Measurements from ENCODE around the gene DNAJB2. TPM values are rescaled to one million over a fixed set of nuclear protein-coding genes. Genes with fewer than 3 reads are reported as not detected.

The DNAJB2 gene
- polyA plus RNA-seq, 4 donors: 73.3 to 89.5 (median 76.2) TPM

Other genes starting within 250 kb of the DNAJB2 start
- gene CFAP65, start 237.8 kb upstream of the DNAJB2 start, polyA plus RNA-seq (ENCODE audit: insufficient read length in 4 of 4): under 1 TPM; 0.19 to 0.41 (median 0.25) TPM
- gene IHH, start 218.4 kb upstream of the DNAJB2 start, polyA plus RNA-seq (ENCODE audit: insufficient read length in 4 of 4): 1 to 10 TPM; 1.5 to 2.5 (median 1.8) TPM
- 10 to 100 TPM; 18.8 to 21.3 (median 20.1) TPM for gene NHEJ1, start 118.6 kb upstream of the DNAJB2 start, polyA plus RNA-seq (ENCODE audit: insufficient read length in 4 of 4)
- 10 to 100 TPM; 14.8 to 23.3 (median 18.8) TPM for gene SLC23A3, start 109.3 kb upstream of the DNAJB2 start, polyA plus RNA-seq (ENCODE audit: insufficient read length in 4 of 4)
- 10 to 100 TPM; 66.2 to 75.3 (median 70.5) TPM for gene CNPPD1, start 102.4 kb upstream of the DNAJB2 start, polyA plus RNA-seq (ENCODE audit: insufficient read length in 4 of 4)
- gene RETREG2, start 101.1 kb upstream of the DNAJB2 start, polyA plus RNA-seq (ENCODE audit: insufficient read length in 4 of 4): 100 to 1,000 TPM; 110 to 129 (median 121) TPM
- 10 to 100 TPM; 40.5 to 46.5 (median 43.2) TPM for gene ZFAND2B, start 72.6 kb upstream of the DNAJB2 start, polyA plus RNA-seq (ENCODE audit: insufficient read length in 4 of 4)
- gene ABCB6, start 60.4 kb upstream of the DNAJB2 start, polyA plus RNA-seq (ENCODE audit: insufficient read length in 4 of 4): 10 to 100 TPM; 32.4 to 40.3 (median 36.8) TPM
- 10 to 100 TPM; 43.5 to 49.3 (median 45.6) TPM for gene ATG9A, start 49.7 kb upstream of the DNAJB2 start, polyA plus RNA-seq (ENCODE audit: insufficient read length in 4 of 4)
- 10 to 100 TPM; 40.5 to 59.2 (median 50.4) TPM for gene ANKZF1, start 49.6 kb upstream of the DNAJB2 start, polyA plus RNA-seq (ENCODE audit: insufficient read length in 4 of 4)
- 10 to 100 TPM; 21.3 to 28.2 (median 24.2) TPM for gene GLB1L, start 33.9 kb upstream of the DNAJB2 start, polyA plus RNA-seq (ENCODE audit: insufficient read length in 4 of 4)
- gene STK16, start 33.9 kb upstream of the DNAJB2 start, polyA plus RNA-seq (ENCODE audit: insufficient read length in 4 of 4): 10 to 100 TPM; 36.3 to 41.8 (median 37.8) TPM
- gene TUBA4B, start 26.1 kb upstream of the DNAJB2 start, polyA plus RNA-seq (ENCODE audit: insufficient read length in 4 of 4): under 1 TPM; 0.87 to 0.97 (median 0.92) TPM
- gene TUBA4A, start 25.4 kb upstream of the DNAJB2 start, polyA plus RNA-seq (ENCODE audit: insufficient read length in 4 of 4): 10 to 100 TPM; 34.0 to 60.1 (median 37.1) TPM
- gene PTPRN, start 30.0 kb downstream of the DNAJB2 start, polyA plus RNA-seq (ENCODE audit: insufficient read length in 4 of 4): under 1 TPM in 2 of 4 donors, not detected in 2; 0.31 to 0.56 TPM
- gene RESP18, start 53.4 kb downstream of the DNAJB2 start, polyA plus RNA-seq (ENCODE audit: insufficient read length in 4 of 4): not detected
- 10 to 100 TPM; 54.2 to 67.5 (median 58.2) TPM for gene DNPEP, start 108.5 kb downstream of the DNAJB2 start, polyA plus RNA-seq (ENCODE audit: insufficient read length in 4 of 4)
- gene DES, start 139.0 kb downstream of the DNAJB2 start, polyA plus RNA-seq (ENCODE audit: insufficient read length in 4 of 4): 1 to 10 TPM; 5.9 to 6.8 (median 6.6) TPM
- gene SPEG, start 155.5 kb downstream of the DNAJB2 start, polyA plus RNA-seq (ENCODE audit: insufficient read length in 4 of 4): 10 to 100 TPM; 10.3 to 15.2 (median 13.3) TPM
- 10 to 100 TPM; 35.0 to 42.9 (median 36.4) TPM for gene GMPPA, start 219.5 kb downstream of the DNAJB2 start, polyA plus RNA-seq (ENCODE audit: insufficient read length in 4 of 4)
- under 1 TPM; 0.07 to 0.18 (median 0.16) TPM for gene ASIC4, start 235.1 kb downstream of the DNAJB2 start, polyA plus RNA-seq (ENCODE audit: insufficient read length in 4 of 4)